HG02759 (cell line): ENCODE data around the gene SH2D3C.
A peak's percentile ranks its signal among the peaks of the same experiment; 100 is the strongest.

Experiments used
- ATAC-seq: cut with Tn5 transposase; IDR thresholded peaks from one replicate; pipeline ENCODE4 v1.9.1; 2021; ENCODE audit warnings: mild to moderate bottlenecking, moderate library complexity; ENCODE audit not compliant: unreplicated experiment

The SH2D3C gene

GRCh38 chr9:127722055-127722745, 56.3 kb downstream of the SH2D3C start:
- ATAC-seq: no peak

DNA sequence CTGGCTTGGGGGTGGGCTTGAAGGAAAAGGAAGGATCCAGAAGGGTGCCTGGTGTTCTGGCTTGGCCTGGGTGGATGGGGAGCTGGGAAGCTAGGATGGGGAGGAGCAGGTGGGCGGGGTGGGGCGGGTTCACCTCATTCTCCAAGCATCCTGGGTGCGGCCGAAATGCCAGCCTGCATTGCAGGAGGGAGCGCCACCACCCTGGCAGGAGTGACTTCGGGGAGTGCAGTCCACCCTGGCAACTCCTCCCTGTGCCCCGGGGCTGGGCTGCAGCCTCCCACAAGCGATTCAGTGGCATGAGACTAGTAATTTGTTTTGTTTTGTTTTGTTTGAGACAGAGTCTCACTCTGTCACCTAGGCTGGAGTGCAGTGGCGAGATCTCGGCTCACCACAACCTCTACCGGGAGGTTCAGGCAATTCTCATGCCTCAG, 57.1 kb downstream of the SH2D3C start:
- ATAC-seq: no peak

GRCh38 chr9:127720865-127721227, 57.6 kb downstream of the SH2D3C start:
- ATAC-seq: no peak

GRCh38 chr9:127720031-127720864, 58.2 kb downstream of the SH2D3C start:
- ATAC-seq: no peak

DNA sequence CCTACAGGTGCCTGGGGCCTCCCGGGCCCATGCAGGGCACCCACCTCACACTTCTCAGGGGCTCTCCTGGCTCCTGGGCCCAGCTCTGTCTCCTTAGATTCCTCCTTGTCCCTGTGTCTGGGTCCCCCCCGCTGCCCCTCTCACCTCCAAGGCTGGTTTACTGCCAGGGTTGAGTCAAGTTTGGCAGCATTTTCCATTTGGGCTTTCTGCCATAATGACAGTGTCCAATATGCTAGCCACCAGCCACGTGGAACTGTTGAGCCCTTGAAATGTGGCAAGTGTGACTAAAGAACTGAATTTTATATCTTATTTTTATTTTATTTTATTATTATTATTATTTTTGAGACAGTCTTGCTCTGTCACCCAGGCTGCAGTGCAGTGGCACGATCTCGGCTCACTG, 60.7 kb downstream of the SH2D3C start:
- ATAC-seq: no peak

DNA sequence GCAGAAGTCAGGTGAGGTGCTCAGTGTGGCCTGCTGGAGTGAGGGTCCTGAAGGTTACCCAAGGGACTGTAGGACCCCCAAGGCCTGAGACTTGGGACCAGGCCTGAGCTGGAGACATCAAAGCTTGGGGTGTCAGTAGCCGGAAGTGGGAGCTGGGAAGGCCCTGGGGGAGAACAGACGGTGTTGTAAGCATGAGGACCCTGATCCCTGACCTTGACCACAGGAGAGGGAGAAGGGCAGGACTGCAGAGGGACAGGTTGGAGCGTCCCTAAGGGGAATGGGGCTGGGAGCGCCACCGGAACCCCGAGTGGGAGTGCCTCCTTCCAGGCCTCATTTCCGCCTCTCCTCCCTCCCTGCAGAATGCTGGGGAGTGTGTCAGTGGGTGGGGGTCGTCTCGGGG, 62.1 kb downstream of the SH2D3C start:
- ATAC-seq: no peak

DNA sequence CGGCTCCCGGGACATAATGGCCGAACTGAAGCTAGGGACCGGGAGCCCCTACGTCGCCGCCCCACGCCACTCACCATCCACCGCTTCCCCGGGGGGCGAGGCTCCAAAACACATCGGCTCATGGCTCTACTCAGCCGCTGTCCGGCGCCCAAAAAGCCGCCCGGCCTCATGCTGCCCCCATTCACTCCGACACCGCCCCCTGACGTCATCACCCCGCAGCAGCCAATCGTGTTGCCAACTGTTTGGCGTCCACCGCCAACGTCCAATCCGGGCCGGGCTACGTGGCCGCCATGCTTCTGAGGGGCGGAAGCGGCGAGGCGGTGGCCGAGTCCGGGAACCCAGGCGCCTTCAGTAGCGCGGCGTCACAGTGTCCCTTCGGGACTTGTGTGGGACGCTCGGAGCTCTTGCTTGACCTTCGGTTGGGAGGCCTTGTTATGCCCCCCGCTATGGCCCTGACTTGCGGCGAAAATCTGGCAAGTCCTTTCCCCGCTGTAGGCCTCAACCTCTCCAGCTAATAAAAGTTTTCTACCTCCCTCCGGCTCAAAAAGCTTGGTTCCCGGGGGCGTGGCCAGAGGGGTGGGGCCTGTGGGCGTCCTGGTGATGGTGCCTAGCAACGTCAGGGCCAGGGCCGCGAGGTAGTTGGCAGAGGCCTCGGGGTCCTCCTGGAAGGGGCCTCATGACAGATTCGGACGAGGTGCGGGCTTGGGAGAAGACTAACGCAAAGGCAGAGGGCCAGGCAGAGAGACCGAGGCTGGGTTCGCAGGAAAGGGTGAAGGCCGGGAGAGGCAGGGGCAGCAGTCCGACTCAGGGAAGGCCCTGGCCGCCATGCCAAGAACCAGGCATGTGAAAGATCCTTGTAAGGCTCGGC, 62.8 kb downstream of the SH2D3C start, which contains the start of the genes PTRH1 and TTC16:
Gene PTRH1 (minus strand): TSS at position 194 of the 868 bp plus-strand sequence. CDS start 24 bp downstream, at position 170.
Gene TTC16 (plus strand): TSS at position 610 of the 868 bp plus-strand sequence. CDS start 67 bp downstream, at position 677.
- ATAC-seq: peak; percentile 96

DNA sequence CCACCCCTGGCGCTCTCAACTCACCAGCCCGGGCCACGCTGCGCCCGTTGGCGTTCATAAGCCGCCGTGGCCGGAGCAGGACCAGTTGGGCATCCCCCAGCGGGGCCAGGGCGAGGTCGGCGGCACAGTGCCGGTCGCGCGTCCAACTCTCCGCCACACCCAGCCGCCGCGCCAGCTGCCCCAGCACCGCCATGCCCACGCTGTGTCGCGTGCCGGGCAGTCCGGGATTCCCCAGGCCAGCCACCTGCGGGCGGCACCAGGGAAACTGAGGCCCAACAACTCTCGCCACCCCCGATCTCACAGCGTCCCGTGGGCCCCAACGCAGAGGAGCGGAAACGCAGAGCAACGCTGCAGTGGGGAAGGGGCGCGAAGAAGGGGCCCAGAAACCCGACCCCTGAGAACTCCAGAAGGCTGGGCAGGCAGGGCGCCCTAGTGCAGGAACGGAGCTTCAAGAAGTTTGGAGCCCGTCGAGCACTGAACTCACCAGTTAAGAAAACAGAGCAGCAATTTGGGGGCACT, 63.5 kb downstream of the SH2D3C start:
- no peak for ATAC-seq

- no peak for ATAC-seq
Observed at GRCh38 chr9:127714020-127714750, 64.3 kb downstream of the SH2D3C start.

DNA sequence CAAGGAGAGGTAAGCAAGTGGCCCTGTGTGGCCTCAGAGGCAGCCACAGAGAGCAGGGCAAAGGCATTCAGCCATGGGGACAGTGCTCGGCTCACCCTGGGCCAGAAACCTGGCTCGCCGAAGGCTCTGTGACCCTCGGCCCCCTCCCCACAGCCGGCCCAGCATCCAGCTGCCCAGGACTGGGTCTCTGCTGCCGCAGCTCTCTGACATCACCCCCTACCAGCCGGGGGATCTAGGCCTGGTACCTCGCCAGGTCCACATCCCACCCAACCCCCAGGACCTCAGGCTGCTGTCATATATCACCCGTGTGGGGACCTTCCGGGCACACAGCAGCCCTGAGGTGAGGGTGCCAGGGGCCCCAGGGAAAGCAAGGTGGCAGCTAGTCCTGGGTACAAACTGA, 65.6 kb downstream of the SH2D3C start:
- ATAC-seq: no peak

GRCh38 chr9:127712371-127712770, 66.1 kb downstream of the SH2D3C start:
- ATAC-seq: no peak

- no peak for ATAC-seq
Observed at GRCh38 chr9:127711831-127712274, 66.6 kb downstream of the SH2D3C start.

DNA sequence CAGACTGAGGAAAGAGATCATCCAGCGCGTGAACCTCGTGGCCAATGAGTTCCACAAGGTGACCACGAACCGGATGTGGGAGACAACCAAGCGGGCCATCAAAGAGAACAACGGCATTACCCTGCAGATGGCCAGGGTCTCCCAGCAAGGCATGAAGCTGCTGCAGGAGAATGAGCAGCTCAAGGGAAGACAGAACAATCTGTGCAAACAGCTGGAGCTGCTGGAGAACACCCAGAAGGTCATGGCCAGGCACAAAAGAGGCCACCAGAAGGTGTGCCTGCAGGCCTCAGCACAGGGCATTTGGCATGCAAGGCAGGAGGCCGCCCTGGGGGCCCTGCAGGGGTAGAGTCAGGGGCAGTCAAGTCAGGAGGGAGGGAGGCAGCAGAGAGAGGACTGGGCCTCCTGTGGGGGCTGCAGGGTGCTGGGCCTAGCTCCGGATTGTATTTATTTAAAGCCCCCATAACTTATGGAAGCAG, 67.2 kb downstream of the SH2D3C start:
- no peak for ATAC-seq

GRCh38 chr9:127710204-127710783, 68.2 kb downstream of the SH2D3C start:
- ATAC-seq: no peak

DNA sequence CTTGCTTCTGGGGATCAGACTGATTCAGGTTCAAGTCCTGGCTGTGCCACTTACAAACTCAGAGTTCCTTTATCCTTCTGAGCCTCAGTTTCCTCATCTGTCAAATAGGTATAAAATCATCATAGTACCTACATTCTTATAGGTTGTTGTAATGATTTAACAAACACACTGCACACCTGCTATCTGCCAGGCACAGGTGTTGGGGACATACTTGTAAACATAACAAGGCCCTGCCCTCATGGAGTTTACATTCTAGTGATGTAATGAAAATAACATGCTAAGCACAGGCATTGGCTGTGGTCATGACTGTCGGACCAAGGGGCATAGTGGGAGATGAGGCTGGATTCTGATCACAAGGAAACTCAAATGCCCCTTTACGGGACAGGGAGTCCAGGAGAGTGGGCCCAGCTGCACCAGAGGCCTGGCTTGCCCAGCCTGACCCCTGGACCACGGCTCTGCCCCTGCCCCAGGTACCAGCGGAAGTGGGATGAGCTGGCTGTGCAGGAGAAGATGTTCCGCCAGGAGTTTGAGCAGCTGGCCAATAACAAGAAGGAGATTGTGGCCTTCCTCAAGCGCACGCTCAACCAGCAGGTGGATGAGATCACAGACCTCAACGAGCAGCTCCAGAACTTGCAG, 69.4 kb downstream of the SH2D3C start:
- ATAC-seq: no peak

GRCh38 chr9:127707766-127708165, 70.7 kb downstream of the SH2D3C start:
- ATAC-seq: no peak

GRCh38 chr9:127706836-127707241, 71.6 kb downstream of the SH2D3C start, which contains the start of gene CFAP157:
Gene CFAP157, plus strand, starts transcription at chr9:127706988. Its CDS starts 44 bp downstream, at chr9:127707032.
- ATAC-seq: no peak

DNA sequence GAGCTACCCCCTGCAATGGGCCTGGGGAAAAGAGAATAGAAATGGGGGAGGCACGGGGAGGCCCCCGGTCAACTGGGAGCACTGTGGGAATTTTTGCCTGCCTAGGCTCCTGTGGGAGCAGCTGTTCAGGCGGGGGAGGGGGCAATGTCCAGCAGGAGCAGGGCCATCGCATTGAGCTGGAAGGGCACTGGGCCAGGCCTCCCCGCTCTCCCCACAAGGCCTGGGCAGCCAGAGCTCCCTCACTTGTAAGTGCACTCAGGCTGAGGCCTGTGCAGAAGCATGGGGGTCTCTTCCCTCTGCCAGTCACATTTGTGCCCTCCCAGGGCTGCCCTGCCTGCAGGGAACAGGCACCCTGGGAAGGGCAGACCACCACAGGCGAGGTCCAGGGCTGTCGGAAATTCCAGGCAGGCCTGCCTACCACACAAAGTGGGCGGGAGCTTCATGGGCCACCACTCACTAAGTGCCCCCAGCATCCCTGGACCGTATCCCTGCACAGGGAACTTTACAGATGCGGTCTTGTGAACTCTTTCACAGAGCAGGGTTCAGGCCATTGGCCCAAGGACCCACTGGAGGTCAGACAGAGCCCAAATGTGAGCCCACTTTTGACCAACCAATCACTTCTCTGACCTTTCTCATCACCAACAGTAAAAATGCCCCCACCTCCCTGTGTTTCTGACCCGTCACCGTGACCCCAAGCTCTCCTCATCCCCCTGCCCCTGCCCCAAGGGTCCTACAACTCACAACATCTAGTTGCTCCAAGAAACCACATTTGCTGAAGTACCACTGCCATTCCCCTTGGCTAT, 72.7 kb downstream of the SH2D3C start:
- ATAC-seq: no peak
